MM.1S (cell line): ENCODE measurements around the gene PIKFYVE.
"Not testable (repeated sequence)": the region's sequence is repeated elsewhere in the genome, so short reads cannot be mapped to it uniquely, and the experiment has no call there.

ENCODE experiments used
- DNase-seq: peaks from one replicate; pipeline ENCODE4 v3.0.0-alpha.2; 2015
- H2AFZ ChIP-seq: fragments of 300-600 bp; sonication (generic); 2 replicates; pipeline ENCODE4 v1.6.0; 2016; ENCODE audit warnings: antibody characterized with exemption, low read length
- H3F3A ChIP-seq: fragments of 300-600 bp; sonication (generic); 2 replicates; pipeline ENCODE4 v1.6.1; 2016; ENCODE audit warnings: mild to moderate bottlenecking, antibody characterized with exemption, low read length, moderate library complexity, mixed read lengths; ENCODE audit not compliant: insufficient read depth
- H3K27ac ChIP-seq: fragments of 300-600 bp; sonication (generic); 2 replicates; pipeline ENCODE4 v1.5.1; 2016; ENCODE audit warnings: mild to moderate bottlenecking, low read length
- H3K27me3 ChIP-seq: fragments of 300-600 bp; sonication (generic); replicated peaks from 2 replicates; pipeline ENCODE4 v1.6.0; 2016; ENCODE audit warnings: low read length; ENCODE audit not compliant: insufficient read depth
- H3K36me3 ChIP-seq: fragments of 300-600 bp; sonication (generic); replicated peaks from 2 replicates; pipeline ENCODE4 v1.6.1; 2016; ENCODE audit warnings: mild to moderate bottlenecking, low read length, mixed read lengths; ENCODE audit not compliant: insufficient read depth
- H3K4me1 ChIP-seq: fragments of 300-600 bp; sonication (generic); 2 replicates; pipeline ENCODE4 v1.6.1; 2016; ENCODE audit warnings: low read length, mixed read lengths
- H3K4me2 ChIP-seq: fragments of 300-600 bp; sonication (generic); 2 replicates; pipeline ENCODE4 v1.6.0; 2016; ENCODE audit warnings: low read depth, low read length
- H3K4me3 ChIP-seq: fragments of 300-600 bp; sonication (generic); 2 replicates; pipeline ENCODE4 v1.5.1; 2016; ENCODE audit warnings: low read length, mixed read lengths
- H3K79me2 ChIP-seq: fragments of 300-600 bp; sonication (generic); 2 replicates; pipeline ENCODE4 v1.6.1; 2016; ENCODE audit warnings: mixed run types, low read length, mixed read lengths
- H3K9ac ChIP-seq: fragments of 300-600 bp; sonication (generic); 2 replicates; pipeline ENCODE4 v1.6.1; 2016; ENCODE audit warnings: low read length, mixed read lengths
- H3K9me2 ChIP-seq: fragments of 300-600 bp; sonication (generic); replicated peaks from 2 replicates; pipeline ENCODE4 v1.6.1; 2016; ENCODE audit warnings: mild to moderate bottlenecking, low read length, mixed read lengths; ENCODE audit not compliant: insufficient read depth
- H3K9me3 ChIP-seq: fragments of 300-600 bp; sonication (generic); replicated peaks from 2 replicates; pipeline ENCODE4 v1.6.1; 2016; ENCODE audit warnings: mild to moderate bottlenecking, low read length, mixed read lengths; ENCODE audit not compliant: insufficient read depth
- H4K20me1 ChIP-seq: fragments of 300-600 bp; sonication (generic); 2 replicates; pipeline ENCODE4 v1.6.1; 2016; ENCODE audit warnings: mild to moderate bottlenecking, low read length, moderate library complexity, mixed read lengths; ENCODE audit not compliant: insufficient read depth
- CTCF ChIP-seq: fragments of 300-600 bp; sonication (generic); IDR thresholded peaks from 2 replicates; pipeline ENCODE4 v1.5.1; 2016; ENCODE audit warnings: antibody characterized with exemption, low read length, mixed read lengths
- EZH2 ChIP-seq: fragments of 300-600 bp; sonication (generic); optimal IDR thresholded peaks from 2 replicates; pipeline ENCODE3; 2017; ENCODE audit warnings: low read depth, mild to moderate bottlenecking, antibody characterized with exemption, low read length, mixed read lengths
- EZH2phosphoT487 ChIP-seq: fragments of 300-600 bp; sonication (generic); IDR thresholded peaks from 2 replicates; pipeline ENCODE4 v1.6.1; 2018; ENCODE audit warnings: antibody characterized with exemption, low read length

The PIKFYVE gene

GRCh38 chr2:208265801-208266552 lies at the start of gene PIKFYVE:
Gene PIKFYVE, plus strand, starts transcription at chr2:208266255. Its CDS starts 5,265 bp downstream, at chr2:208271520.
- H3K27me3 ChIP-seq, result no peaks in the 10 kb centered on the region
- no peaks in the 10 kb centered on the region for H3K9me3 ChIP-seq
- H3K79me2 ChIP-seq, result peaks cover 33% of the 10 kb centered on the region
- H3K36me3 ChIP-seq, result no peaks in the 10 kb centered on the region
- peak within 1 kb of the TSS; percentile 87 for H3K4me2 ChIP-seq
- TF ChIP-seq CTCF, result no peak
- no peak for TF ChIP-seq EZH2phosphoT487
- no peak for TF ChIP-seq EZH2
- peak; percentile 97 for DNase-seq
- H3K9ac ChIP-seq, result peak within 1 kb of the TSS; percentile 54
- peak within 1 kb of the TSS; percentile 95 for H2AFZ ChIP-seq
- H4K20me1 ChIP-seq, result no peaks in the 10 kb centered on the region
- no peaks in the 10 kb centered on the region for H3K9me2 ChIP-seq
- H3K4me1 ChIP-seq, result peaks cover 6% of the 10 kb centered on the region; the same call in 1 of the 2 replicates
- H3K27ac ChIP-seq, result peak within 1 kb of the TSS; percentile 78
- H3F3A ChIP-seq, result peaks cover 18% of the 10 kb centered on the region
- H3K4me3 ChIP-seq, result peak within 1 kb of the TSS; percentile 77

- H4K20me1 ChIP-seq, DNase-seq, H3K4me3 ChIP-seq, H3K27me3 ChIP-seq, H3F3A ChIP-seq, H2AFZ ChIP-seq, H3K79me2 ChIP-seq, H3K36me3 ChIP-seq, H3K9ac ChIP-seq, H3K4me2 ChIP-seq, H3K9me2 ChIP-seq, H3K27ac ChIP-seq, H3K4me1 ChIP-seq, H3K9me3 ChIP-seq: not testable (repeated sequence)
Observed at GRCh38 chr2:208221873-208222272, 44.2 kb upstream of the PIKFYVE start.

GRCh38 chr2:208222351-208222750 lies 43.7 kb upstream of the PIKFYVE start:
- no peaks in the 10 kb centered on the region for H3K36me3 ChIP-seq
- H3K4me2 ChIP-seq, result no peak overlapping the region
- H4K20me1 ChIP-seq, result no peaks in the 10 kb centered on the region

More at GRCh38 chr2:208222351-208222750, 43.7 kb upstream of the PIKFYVE start:
- Histone ChIP-seq H3K27ac (no peak overlapping the region), H3K9me2 (no peaks in the 10 kb centered on the region), H2AFZ (no peak overlapping the region), H3K9me3 (no peaks in the 10 kb centered on the region), H3K4me3 (no peak overlapping the region), H3F3A (no peaks in the 10 kb centered on the region), H3K4me1 (no peaks in the 10 kb centered on the region), H3K9ac (no peak overlapping the region), H3K27me3 (no peaks in the 10 kb centered on the region), H3K79me2 (no peaks in the 10 kb centered on the region)
- DNase-seq, result no peak
- TF ChIP-seq EZH2phosphoT487 (no peak), CTCF (no peak), EZH2 (no peak)
